HL-60/S4 treated with retinoic acid at 250 ng/mL for 4 days and 3 days (cell line): ENCODE results near the gene EFCAB8.
"Not testable (repeated sequence)": the region's sequence is repeated elsewhere in the genome, so short reads cannot be mapped to it uniquely, and the experiment has no call there.

Experiments
- in situ Hi-C: fragments of 300-500 bp; cut with MboI; formaldehyde crosslinking; loops from 2 replicates; pipeline ENCODE4 v1.7.0; 2022; ENCODE audit warnings: low sequenced_read_pairs

Gene EFCAB8

DNA sequence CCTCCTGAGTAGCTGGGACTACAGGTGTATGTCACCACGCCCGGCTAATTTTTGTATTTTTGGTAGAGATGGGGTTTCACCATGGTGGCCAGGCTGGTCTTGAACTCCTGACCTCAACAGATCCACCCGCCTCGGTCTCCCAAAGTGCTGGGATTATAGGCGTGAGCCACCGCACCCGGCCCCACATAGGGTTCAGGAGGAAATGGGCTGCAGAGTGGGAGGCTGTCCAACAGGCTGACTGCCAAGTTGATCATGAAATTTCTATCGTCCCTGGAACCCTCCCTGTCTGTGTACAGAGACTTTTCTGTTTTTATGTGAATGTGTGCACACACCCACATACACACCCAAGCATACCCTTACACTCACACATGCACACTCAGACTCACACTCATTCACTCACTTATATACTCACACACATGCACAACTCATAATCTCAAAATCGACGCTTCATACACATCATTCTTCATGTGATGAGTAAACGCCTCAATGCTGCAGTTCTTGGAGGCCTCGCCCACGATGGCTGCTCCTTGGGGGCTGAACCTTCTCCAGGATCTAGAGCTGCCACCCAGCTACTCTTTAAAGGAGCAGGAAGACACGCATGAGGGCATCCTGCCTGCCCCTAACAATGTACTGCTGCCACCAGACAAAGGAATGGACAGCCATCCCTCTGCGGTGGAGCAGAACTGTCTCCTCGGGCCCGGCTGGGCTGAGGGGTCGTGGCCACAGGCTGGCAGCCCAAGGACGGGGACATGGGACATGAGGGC is 109.9 kb downstream of the EFCAB8 start:
- in situ Hi-C loops: no loop called here

DNA sequence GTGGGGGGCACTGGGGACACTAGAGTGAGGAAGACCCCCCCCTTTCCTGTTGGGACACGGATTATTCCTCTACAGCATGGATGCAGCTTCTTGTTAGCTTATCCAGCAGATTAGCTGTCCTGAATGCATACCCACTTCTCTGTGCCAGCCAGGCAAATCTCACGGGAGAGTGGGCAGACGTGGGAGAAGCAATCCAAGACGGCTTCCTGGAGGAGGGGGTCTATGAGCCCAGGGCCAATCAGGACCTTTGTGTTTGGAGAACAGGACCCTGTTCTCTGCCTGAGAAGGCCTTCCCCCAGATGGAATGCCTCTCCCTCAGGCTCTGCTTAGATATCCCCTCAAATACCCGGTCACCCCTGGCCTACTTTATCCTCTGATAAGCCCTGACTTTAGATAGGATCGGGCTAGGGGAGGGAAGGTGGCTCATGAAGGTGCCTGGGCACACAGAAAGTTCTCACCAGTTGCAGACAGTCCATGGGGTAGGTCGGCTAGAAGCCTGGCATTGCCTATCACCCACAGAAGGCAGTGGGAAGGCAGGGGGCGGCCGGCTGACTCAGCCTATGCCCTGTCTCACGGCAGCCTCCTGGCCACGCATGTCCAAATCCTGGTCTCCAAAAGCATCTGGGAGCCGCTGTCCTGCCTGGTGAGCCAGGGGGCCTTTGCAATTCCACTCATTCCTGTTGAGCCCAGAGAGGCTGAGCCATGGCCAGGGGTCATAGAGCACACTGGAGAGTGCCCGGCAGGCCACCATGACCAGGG is 110.8 kb downstream of the EFCAB8 start:
- in situ Hi-C loops: no loop called here

DNA sequence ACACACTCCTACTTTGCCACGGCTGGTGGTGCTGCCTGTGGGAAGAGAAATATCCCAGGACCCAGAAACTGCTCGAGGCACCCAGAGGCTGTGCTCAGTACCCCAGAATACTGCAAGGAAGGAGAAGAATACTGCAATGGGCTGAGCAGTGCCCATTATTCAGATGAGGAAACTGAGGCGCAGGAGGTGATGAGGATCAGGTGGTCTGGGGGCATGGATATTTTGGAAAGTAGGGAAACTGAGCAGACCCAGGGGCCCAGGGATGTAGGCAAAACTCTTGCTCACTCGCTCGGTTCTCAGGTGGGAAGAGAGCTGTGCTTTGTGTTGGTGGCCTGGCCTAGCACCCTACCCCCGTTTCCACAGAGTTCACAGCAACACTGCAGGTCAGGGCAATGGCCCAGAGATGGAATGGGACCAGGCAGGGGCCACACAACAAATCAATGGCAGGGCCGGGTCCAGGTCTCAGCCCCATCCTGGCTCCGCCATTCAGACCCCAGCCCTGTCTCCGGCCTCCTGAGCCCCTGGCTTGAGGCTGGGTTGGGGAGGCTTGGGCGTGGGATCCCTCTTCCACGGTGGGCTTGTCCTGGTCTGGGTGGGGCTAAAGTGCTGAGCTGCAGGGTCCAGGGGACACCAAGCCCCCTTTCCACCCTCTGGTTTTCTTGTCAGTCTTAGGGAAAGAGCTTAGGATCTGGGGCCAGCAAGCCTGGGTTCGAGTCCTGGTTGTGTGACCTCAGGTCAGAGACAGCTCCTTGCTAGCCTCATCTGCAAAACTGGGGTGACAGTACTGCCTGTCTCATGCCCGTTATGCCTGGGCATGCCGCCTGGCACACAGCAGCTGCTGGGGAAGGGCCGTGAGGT is 111.6 kb downstream of the EFCAB8 start:
- in situ Hi-C loops: no loop called here

DNA sequence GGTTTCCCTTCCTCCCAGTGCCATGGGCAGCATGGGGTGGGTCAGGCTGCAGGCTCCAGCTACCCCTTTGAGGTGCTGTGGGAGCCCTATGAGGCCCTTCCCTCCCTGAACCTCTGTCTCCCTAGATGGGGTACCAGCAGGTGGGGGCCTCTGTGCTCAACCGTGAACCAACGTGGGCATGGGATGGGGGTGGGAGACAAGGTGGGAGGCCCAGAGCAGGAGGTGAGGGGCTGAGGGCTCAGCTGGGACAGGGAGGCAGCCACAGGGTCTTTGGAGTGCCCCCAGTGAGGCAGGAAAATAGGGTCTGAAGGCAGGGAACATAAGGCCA is 112.2 kb downstream of the EFCAB8 start:
- in situ Hi-C loops: no loop called here

DNA sequence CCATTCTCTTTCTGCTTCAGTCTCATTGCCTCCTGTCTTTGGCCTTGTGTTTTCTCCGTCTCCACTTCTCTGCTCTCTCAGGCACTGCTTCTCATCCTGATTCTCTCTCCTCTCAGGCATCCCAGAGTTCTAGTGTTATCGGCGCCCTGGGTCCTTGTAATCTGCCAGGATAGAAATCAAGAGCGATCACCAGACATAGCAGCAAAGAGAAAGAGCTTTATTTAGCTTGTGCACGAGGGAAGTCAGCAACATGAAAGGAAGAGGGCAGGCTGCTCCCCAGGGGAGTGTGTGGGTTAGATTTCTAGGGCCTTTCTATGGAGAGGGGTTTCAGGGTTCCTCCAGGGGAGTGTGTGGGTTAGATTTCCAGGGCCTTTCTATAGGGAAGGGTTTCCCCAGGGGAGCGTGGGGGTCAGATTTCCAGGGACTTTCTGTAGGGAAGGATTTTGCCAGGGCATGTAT is 113.0 kb downstream of the EFCAB8 start:
- in situ Hi-C loops: no loop called here

DNA sequence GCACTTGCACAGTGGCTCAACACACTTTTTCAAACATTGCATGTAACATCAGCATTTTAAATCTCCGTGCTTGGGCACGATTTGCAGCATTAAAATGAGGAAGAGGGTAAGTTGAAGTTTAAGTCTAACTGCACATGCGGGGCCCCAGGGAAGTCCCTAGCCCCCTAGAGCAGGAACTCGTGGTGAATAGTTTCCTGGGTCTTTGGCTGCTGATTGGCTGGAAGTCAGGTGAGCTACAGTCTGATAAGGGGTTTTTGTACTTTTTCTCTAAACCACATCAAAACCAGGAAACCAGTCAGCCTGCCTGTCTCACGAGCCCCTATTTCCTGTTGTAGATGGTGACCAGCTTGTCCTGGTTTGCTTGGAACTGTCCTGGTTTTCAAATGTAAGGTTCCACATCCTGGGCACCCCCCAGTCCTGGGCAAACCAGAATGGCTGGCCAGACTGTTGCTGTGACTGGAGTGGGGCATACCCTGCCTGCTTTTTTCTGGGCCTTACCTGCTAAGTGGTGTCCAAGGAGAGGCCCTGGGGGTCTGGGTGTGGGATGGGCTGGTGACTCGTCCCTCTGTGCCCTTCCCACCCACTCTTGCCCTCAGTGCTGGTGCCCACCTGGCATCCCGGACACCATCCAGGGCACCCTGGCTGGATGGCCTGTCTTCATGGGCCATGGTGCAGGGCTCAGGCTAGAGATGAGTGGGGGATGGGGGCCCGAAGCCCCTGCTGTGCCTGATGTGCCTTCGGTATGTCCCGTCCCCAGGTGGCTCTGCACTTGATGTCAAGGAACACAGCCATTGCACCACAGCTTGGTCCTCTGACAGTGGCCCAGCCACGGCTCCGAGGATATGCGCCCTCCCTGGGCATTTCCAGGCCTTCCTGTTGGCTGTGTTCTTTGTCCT is 113.7 kb downstream of the EFCAB8 start:
- in situ Hi-C loops: no loop called here

DNA sequence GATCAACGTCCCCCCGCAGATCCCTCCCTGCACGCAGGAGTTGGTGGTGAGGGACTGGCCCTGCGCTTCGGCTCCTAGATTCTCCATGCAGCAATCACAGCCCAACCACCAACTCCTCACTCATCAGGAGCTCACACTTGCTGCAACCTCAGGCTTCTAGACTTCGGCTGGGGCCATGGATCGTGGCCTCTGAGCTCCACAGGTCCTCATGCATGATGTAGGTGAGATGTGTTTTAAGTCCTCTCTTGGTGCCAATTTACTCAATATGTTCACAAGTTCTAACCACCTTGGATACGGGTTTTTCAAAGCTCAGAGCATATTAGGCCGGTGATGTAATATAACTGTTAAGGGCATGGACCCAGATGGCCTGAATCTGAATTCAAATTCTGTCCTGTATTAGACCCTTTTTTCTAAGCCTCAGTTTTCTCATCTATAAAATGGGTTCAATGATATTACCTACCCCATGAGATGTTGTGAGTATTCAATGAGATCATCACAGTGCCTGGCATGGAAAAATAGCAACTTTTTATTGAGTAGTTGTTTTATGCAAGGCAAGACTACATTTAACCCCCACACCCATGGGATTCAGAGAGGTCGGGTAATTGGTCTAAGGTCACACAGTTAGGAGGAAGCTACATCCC is 114.5 kb downstream of the EFCAB8 start:
- in situ Hi-C loops: no loop called here

DNA sequence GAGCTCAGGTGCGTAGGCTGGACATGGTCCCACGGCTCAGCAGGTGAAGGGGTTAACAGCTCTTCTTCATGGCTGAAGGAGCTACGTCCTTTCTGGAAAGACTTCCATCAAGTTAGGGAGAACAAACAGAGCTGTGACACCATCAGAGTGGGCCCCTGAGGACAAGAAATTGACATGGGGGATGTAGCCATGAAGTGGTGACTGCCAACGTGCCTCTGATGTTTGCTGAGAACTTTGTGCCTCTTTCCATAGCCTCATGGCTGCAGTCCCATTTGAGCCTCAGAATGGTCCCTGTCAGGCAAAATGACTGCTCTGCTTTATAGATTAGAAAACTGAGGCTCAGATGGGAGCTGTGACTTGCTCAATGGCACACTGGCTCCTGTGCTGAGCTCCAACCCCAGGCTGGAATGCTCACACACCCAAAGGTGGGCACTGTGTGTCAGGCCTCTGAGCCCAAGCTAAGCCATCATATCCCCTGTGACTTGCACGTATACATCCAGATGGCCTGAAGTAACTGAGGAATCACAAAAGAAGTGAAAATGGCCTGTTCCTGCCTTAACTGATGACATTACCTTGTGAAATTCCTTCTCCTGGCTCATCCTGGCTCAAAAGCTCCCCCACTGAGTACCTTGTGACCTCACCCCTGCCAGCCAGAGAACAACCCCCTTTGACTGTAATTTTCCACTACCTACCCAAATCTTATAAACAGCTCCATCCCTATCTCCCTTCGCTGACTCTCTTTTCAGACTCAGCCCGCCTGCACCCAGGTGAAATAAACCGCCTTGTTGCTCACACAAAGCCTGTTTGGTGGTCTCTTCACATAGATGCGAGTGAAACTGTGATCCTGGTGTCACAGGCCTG is 115.7 kb downstream of the EFCAB8 start:
- in situ Hi-C loops: not testable (repeated sequence)

DNA sequence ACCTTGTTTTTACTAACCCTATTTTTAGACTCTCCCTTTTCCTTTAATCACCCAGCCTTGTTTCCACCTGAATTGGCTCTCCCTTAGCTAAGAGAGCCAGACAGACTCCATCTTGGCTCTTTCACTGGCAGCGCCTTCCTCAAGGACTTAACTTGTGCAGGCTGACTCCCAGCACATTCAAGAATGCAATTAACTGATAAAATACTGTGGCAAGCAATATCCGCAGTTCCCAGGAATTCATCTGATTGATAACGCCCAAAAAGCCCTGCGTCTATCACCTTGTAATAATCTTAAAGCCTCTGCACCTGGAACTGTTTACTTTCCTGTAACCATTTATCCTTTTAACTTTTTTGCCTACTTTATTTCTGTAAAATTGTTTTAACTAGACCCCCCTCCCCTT is 116.4 kb downstream of the EFCAB8 start:
- in situ Hi-C loops: not testable (repeated sequence)

DNA sequence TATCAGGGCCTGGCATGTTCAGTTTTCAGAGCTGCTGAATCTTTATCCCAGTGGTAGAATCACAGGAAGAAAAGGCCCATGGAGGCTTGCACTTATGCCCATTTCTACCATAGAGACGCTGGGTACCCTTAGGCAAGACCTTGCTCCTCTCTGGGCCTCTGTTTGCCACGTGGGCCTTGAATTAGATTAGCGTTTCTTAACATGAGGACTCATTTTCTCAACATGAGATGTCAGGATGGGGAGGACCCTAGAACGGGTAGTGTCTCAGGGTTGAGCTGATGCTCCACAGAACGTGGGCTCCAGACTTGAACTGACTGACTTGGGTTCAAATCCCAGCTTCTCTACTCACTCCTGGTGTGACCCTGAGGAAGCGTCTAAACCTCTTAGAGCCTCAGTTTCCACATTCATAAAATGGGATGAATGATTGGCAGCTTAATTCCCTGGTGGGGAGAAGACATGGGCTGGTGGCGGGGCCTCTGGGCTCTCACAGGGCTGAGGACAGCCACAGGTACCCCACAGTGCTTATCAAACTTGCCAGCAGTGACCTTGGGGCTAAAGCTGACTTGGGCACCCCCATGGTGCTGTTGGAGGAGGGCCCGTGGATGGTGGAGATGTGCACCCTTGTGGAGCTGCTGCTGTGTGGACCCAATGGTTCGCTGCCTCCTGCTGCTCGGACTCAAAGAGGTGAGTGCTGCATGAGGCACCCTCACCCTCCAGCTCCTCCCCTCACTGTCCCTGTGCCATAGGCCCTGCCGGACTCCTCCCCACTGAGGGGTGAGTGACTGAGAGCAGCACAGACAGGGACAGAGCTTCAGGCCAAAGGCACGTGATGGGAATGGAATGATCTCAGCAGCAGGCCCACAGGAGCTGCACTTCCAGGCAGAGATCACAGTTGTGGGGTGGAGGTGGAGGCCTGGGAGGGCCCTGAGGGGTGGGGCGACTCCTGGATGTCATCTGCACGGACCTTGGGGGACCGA is 117.3 kb downstream of the EFCAB8 start:
- in situ Hi-C loops: no loop called here

DNA sequence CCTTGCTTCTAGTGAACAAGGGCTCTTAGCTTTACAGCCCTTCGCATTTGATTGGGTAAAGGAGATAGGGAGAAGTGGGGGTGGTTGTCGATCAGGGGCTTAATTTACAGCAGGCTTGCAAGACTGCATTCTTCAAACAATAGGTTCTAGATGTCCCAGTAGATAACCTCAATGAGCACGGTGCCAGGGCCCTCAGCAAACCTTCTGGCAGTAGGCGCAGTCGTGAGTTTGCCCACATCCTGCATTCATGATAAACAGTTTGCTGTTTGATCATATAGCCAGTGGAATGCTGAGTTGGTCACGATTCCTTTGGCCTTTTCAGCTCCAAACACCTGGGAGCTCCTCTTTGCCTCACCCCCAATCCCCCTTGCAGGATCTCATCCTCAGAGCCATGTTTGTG is 118.0 kb downstream of the EFCAB8 start:
- in situ Hi-C loops: no loop called here

DNA sequence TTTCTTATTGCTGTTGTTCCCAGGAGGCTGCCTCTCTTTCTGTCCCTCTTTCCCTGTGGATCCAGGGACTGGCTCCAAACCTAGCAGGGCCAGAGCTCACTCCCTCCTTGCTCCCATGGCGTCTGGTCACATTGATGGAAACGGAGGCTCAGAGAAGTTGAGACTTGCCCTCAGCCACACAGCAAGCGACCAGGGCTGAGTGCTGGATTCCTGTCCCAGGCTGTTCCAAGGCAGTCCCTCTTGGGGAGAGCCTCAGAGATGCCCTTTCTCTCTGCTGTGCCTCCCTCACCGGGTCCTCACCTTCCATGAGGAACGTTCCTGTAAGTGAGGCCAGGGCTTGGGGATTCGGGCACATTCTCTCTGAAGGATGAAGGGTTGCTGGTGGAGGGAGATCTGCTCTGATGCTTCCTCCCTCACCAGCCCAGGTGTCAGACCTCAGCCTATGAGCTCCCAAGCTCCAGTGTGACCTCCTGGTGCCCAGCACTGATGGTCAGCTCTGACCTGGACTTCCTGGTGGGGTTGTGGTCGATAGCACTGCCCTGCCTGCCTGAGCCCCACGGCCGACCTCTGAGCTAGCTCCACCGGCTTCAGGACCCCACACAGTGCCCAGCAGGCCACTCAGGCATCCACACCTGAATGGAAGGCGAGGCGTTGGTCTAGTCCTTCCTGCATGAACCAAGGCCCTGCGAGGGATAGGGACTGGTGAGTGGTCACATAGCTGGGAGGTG is 118.7 kb downstream of the EFCAB8 start:
- in situ Hi-C loops: no loop called here

DNA sequence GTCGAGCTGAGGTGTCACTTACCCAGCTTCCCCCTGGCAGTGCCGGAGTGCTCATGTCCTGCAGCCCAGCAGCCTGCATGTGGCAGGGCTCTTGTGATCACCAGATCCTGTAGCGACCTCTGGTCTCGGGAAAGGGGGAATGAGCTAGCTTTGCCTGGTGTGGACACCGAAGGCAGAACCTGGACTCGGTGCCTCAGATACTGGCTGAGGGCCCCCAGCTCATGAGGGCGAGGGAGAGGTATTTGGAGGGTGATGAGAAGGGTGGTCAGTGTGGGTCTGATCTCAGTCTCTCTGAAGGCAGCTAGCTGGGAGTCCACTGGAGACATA is 119.2 kb downstream of the EFCAB8 start:
- in situ Hi-C loops: no loop called here

DNA sequence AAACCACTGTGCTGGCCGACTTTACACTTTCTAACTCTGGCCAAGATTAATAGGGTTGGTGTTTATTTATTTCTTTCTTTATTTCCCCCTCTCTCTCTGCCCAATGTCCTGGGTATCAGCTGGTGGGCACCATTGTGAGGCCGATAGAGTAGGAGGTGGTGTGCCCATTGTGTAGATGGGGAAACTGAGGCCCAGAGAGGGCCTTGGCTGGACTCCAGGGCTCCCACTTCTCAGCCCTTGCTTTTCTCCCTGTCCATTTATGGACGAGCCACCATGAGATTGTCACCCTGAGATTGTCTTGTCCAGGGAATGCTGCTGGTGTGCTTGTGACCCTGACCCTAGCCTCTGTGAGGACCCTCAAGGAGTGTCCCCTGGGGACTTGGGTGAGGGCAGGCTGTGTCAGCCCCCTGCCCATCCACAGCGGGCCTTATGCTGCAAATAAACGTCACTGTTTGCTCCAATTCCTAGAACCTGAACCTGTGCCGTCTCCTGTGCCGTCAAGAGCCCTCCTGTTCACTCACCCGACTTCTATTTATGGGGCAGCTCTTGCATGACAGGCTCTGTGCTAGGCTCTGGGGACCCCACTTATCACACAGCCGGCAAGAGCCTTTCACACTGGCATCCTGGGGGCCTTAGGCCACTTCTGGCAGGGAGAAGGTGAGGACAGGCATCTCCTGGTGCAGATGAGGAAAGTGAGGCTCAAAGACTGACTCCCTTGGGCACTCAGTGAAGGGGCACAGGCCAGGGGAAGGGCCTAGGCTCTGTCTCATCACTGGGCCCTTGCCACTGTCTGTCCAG is 120.7 kb downstream of the EFCAB8 start:
- in situ Hi-C loops: no loop called here

DNA sequence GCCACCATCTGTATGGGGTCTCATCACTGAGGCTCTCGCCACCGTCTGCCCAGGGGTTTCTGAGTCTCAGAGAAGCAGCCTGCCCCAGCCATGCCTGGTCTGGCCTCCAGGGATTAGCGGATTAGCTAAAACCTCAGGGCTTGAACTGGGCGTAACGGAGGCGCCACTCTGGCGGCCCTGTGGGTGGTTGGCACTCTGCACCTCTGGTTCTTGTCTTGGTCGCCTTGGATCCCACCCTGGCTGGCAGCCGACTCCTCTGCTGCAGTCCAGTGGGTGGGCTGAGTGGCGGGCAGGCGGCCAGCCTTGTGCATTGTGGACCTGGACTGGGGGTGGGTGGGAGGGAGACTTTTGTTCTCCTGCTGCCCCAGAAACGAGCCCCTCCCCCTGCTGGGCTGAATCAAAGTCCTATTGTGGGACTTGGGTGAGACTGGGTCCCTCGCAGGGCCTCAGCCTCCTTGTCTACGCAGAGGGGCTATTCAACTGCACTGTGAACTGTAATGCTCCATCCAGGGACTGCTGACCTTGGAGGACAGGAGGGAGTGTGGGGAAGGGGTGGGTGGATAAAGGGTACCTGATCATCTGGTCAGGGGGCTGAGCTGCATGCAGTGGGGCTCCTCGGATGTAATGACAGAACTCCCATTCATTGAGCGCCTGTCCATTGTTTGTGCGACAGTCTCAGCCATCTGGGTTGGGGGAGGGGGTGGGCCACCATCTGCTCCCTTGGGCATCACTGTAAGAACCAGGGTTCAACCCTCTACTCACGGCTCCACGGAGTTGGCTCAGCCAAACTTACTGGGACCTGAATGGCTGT is 121.6 kb downstream of the EFCAB8 start:
- in situ Hi-C loops: no loop called here

DNA sequence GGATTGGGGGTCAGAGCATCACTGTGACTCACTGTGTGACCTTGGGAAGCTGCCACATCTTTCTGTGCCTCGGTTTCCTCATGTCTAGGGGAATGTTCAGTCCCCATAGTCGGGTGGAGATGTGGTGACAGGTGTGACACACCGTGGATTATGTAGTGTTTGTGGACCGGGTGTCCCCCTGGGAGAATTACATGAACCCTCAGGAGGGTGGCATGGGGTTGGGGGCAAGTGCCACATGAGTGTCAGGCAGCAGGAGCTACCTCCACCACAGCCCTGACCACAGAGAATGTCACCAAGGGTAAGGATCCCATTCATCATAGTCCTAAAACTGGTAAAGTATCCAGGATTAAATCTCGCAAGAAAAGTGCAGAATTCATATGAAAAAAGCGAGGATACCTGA is 122.3 kb downstream of the EFCAB8 start:
- in situ Hi-C loops: no loop called here
